ENCODE data around the gene YTHDC1. TPM values are rescaled to one million over a fixed set of nuclear protein-coding genes. Genes with fewer than 3 reads are reported as not detected.

Gene YTHDC1
- total and polyA plus RNA-seq, 2 of the 8 experiments (the other 6 are each of a cell fraction or from before 2014, with no cell fraction given), result 25.7 to 89.5 TPM

DNA sequence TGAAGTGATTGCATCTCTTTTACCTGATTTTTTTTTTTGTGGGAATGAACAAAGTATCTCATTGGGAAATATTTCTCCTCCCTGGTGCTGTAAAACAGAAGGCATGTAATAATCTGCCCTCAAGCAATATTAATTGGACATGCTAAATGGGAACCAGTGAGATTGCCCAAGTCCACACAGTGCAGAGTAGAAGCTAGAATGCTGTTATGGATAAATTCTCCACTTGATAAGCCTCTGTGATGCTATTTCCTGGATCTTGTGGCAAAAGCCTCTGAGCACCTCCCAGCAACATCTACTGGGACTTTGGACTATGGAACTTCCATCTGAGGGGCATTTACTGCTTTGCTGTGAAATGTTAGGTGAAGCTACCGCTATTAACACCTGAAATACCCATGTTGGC, 46.9 kb upstream of the YTHDC1 start:
- Histone ChIP-seq H3K23me2 (ENCODE audit: low read depth, low read length) (no peaks in the 10 kb centered on the region), H4K91ac (replicated peaks; ENCODE audit: insufficient read length, low read length) (no peak overlapping the region), H3K4me2 (ENCODE audit: insufficient read depth in 1 of 2, low read depth in 2 of 2, low read length in 2 of 2) (no peak overlapping the region), H3K9me3 (ENCODE audit: insufficient read depth in 2 of 2, low read depth in 1 of 2, low read length in 1 of 2) (no peaks in the 10 kb centered on the region), H2BK120ac (replicated peaks; ENCODE audit: low read depth, low read length) (no peak overlapping the region), H3K23ac (ENCODE audit: insufficient read length) (no peak overlapping the region), H4K20me1 (replicated peaks in 1 of 2; ENCODE audit: control insufficient read depth in 1 of 2, insufficient read depth in 2 of 2, low read length in 2 of 2) (no peaks in the 10 kb centered on the region), H2BK15ac (ENCODE audit: low read length) (no peak overlapping the region), H3K9ac (replicated peaks in 1 of 4; ENCODE audit: extremely low read depth in 1 of 4, low read depth in 3 of 4, low read length in 3 of 4) (no peak overlapping the region), H3K27ac (ENCODE audit: low read depth, low read length) (no peak overlapping the region), H3K4ac (replicated peaks; ENCODE audit: insufficient read length, low read depth, low read length) (no peak overlapping the region), H3K4me3 (ENCODE audit: extremely low read depth in 1 of 4, insufficient read depth in 2 of 4, low read depth in 3 of 4, low read length in 4 of 4) (no peak overlapping the region), H3K4me1 (replicated peaks in 1 of 4; ENCODE audit: control insufficient read depth in 3 of 4, insufficient read depth in 4 of 4, low read length in 3 of 4) (no peaks in the 10 kb centered on the region), H2BK5ac (ENCODE audit: low read depth, low read length) (no peak overlapping the region), H3K79me1 (ENCODE audit: low read depth, low read length) (no peaks in the 10 kb centered on the region), H3K36me3 (ENCODE audit: control insufficient read depth in 2 of 4, insufficient read depth in 4 of 4, low read length in 3 of 4) (no peaks in the 10 kb centered on the region), H2BK20ac (ENCODE audit: low read length) (0 out of 2 replicates have a peak overlapping the region, but pooled peaks have one; percentile 29), H3K18ac (ENCODE audit: extremely low read depth, low read length) (no peak overlapping the region), H2AK5ac (ENCODE audit: low read depth, low read length) (no peak overlapping the region), H3K27me3 (replicated peaks in 1 of 4; ENCODE audit: control insufficient read depth in 3 of 4, extremely low read depth in 1 of 4, insufficient read depth in 3 of 4, low read length in 3 of 4) (no peaks in the 10 kb centered on the region), H3K56ac (replicated peaks; ENCODE audit: insufficient read length, low read depth, low read length) (no peak overlapping the region), H2BK12ac (ENCODE audit: low read depth, low read length) (no peak overlapping the region), H4K8ac (ENCODE audit: extremely low read depth, insufficient read depth, low read length) (no peak overlapping the region), H4K5ac (ENCODE audit: insufficient read length, low read depth, low read length) (no peak overlapping the region), H2AFZ (ENCODE audit: low read length) (no peak overlapping the region), H3K14ac (ENCODE audit: insufficient read length) (no peak overlapping the region), H3K79me2 (ENCODE audit: control insufficient read depth in 1 of 2, insufficient read depth in 2 of 2, low read length in 2 of 2) (no peaks in the 10 kb centered on the region)
- no peak for DNase-seq (ENCODE audit: low read depth in 1 of 2, low spot score in 2 of 2)
- ChIA-PET POLR2A (ENCODE audit: partially characterized antibody) (interaction anchor here (1.0 to 7.4 kb wide), 6 partner anchors 8 to 13 kb away, joined by 4 to 50 read pairs (median 6); no protein-coding TSS in a partner anchor), CTCF (ENCODE audit: partially characterized antibody) (interaction anchor here (0.9 to 1.7 kb wide), 3 partner anchors 14 to 102 kb away, joined by 3 to 7 read pairs (median 5); no protein-coding TSS in a partner anchor)
- FAIRE-seq, result no peak
- TF ChIP-seq GTF2F1 (IDR thresholded peaks at IDR 0.05; ENCODE audit: borderline replicate concordance, low read depth, low read length), result no peak
- no peak for TF ChIP-seq SAP30 (IDR thresholded peaks at IDR 0.05; ENCODE audit: insufficient read depth, insufficient replicate concordance, low read length)
- no peak for TF ChIP-seq SP2 (IDR thresholded peaks at IDR 0.05; ENCODE audit: low read length)
- no peak for TF ChIP-seq TBP (IDR thresholded peaks at IDR 0.05; ENCODE audit: low read depth, low read length)
- no peak for TF ChIP-seq EGR1 (IDR thresholded peaks at IDR 0.05; ENCODE audit: borderline replicate concordance, low read depth, low read length)
- 100% methylated on average over 1 of the region's 1 CpG; no CpG with 5 or more reads in 1 of the 2 experiments for WGBS, 2 experiments (ENCODE audit: extremely low coverage in 1 of 2, insufficient coverage in 1 of 2, insufficient read length in 1 of 2, insufficient replicate concordance in 2 of 2, low coverage in 1 of 2, low lambda C conversion rate in 2 of 2, missing lambda C conversion rate in 1 of 2)

All from H1 (cell line).